GM08714 (cell line): Measurements from ENCODE around the gene ST6GALNAC3.

Experiments used
- H3K4me3 ChIP-seq: fragments of 200-500 bp; sonication (Bioruptor generic); 2 replicates; pipeline ENCODE4 v1.5.1; 2014; ENCODE audit warnings: mild to moderate bottlenecking, low read length, inconsistent platforms
- ZNF274 ChIP-seq: IDR thresholded peaks from 2 replicates; pipeline ENCODE4 v1.6.1; 2012; ENCODE audit warnings: mild to moderate bottlenecking, low read depth, low read length

ST6GALNAC3 gene

DNA sequence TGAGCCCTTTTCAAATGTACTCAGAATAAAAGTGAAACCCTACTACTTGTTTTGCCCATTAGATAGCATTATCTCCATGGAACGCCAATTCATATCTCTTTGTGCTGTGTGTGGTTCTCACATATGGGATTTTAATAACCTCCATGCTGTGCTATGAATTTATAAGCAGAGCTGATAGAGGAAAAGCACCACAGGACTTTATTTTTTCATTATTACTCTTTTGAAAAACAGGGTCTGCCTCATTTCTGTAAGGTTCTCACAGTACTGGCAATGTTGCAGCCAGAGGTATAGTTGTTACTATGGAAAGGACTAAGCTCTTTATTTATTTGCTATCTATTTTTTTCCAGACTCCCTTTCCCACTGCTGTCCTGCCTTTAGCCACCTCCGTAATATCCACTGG lies 313.7 kb downstream of the ST6GALNAC3 start:
- H3K4me3 ChIP-seq, result no peak overlapping the region
- no peak for TF ChIP-seq ZNF274

DNA sequence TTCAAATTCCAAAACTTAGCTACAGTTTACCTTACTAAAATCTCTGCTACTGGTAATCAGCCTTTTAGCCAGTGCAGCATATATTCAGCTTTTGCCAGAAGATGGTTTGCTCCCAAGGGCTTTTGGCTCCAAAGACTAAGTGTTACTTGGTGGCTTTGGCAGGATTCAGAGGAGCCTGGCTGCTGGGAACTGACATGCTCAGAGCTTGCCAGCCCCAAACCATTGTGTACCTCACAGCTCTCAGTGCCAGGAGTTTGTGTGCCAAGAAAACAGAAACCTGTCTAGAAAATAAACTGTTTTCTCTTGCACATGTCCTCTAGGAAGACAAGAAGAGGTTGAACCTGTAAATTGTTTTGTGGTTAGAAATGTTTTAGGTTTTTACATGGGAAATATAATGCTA lies 315.9 kb downstream of the ST6GALNAC3 start:
- TF ChIP-seq ZNF274, result no peak
- no peak overlapping the region for H3K4me3 ChIP-seq

GRCh38 chr1:76395059-76395458 lies 320.5 kb downstream of the ST6GALNAC3 start:
- TF ChIP-seq ZNF274, result no peak
- H3K4me3 ChIP-seq, result no peak overlapping the region

- no peak for TF ChIP-seq ZNF274
- no peak overlapping the region for H3K4me3 ChIP-seq
Observed at GRCh38 chr1:76402128-76402527, 327.6 kb downstream of the ST6GALNAC3 start.

DNA sequence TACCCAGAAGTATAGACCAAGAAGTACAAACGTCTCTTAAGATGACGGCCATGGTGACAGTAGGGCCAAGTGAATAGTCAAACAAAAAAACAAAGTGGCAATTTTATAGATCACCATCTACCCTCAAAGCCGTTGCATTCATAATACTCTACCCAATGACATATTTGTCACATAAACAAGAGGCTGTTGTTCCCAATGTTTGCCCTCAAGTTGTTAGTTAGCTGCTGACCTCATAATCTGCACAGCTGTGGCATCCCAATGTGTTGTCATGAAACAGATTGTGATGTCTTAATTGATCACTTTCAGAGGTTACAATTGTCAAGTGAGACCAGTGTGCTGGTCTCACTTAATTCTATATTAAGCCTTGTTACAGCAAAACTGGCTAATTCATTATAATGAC lies 333.8 kb downstream of the ST6GALNAC3 start:
- no peak for TF ChIP-seq ZNF274
- H3K4me3 ChIP-seq, result no peak overlapping the region

- H3K4me3 ChIP-seq, result no peak overlapping the region
- no peak for TF ChIP-seq ZNF274
Observed at GRCh38 chr1:76410499-76410898, 336.0 kb downstream of the ST6GALNAC3 start.

- no peak for TF ChIP-seq ZNF274
Observed at GRCh38 chr1:76418531-76418930, 344.0 kb downstream of the ST6GALNAC3 start.

DNA sequence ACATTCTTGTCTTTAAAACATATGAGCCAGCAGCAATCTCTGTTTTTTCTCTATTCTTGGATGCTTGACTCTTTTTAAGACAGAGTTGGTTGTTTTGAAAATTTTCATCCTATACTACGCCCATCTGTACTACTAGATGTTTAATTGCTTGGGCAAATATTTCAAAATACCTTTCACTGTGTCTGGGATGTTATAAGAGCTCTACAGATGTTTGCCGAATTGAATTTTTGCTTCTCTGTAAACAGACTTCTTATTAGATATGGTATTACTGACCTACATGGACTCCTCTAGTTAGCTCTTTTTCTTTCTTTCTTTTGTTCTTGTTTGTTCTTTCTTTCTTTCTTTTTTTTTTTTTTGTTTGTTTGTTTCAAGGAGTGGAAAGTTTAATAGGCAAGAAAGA lies 345.1 kb downstream of the ST6GALNAC3 start:
- no peak overlapping the region for H3K4me3 ChIP-seq
- TF ChIP-seq ZNF274, result no peak

More at GRCh38 chr1:76418531-76418930, 344.0 kb downstream of the ST6GALNAC3 start:
- no peak overlapping the region for H3K4me3 ChIP-seq

- H3K4me3 ChIP-seq, result no peak overlapping the region
- TF ChIP-seq ZNF274, result no peak
Observed at GRCh38 chr1:76425201-76426145, 350.9 kb downstream of the ST6GALNAC3 start.

- TF ChIP-seq ZNF274, result no peak
- no peak overlapping the region for H3K4me3 ChIP-seq
Observed at GRCh38 chr1:76426606-76427005, 352.1 kb downstream of the ST6GALNAC3 start.

- TF ChIP-seq ZNF274, result no peak
- H3K4me3 ChIP-seq, result no peak overlapping the region
Observed at GRCh38 chr1:76428028-76428427, 353.5 kb downstream of the ST6GALNAC3 start.

DNA sequence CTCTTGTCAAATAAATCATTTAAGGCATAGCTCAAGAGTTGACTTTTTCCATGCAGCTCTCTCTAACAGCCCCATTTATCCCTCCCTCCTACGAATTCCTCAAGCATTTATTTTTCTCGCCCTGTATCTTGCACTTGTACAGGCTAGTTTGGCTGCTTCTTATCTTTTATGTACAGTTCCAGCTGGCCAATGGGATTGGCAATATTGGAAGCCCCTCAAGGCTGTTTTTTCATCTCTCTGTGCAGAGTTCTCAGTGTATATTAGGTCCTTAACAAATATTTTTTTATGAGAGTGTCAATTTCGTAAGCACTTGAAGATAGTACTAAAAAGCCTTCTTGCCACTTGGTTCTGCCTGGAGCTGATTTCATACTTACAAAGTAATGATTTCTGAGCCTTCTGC lies 356.0 kb downstream of the ST6GALNAC3 start:
- no peak overlapping the region for H3K4me3 ChIP-seq
- TF ChIP-seq ZNF274, result no peak

GRCh38 chr1:76433526-76433925 lies 359.0 kb downstream of the ST6GALNAC3 start:
- TF ChIP-seq ZNF274, result no peak
- H3K4me3 ChIP-seq, result no peak overlapping the region

GRCh38 chr1:76443217-76443616 lies 368.7 kb downstream of the ST6GALNAC3 start:
- H3K4me3 ChIP-seq, result no peak overlapping the region
- TF ChIP-seq ZNF274, result no peak

- TF ChIP-seq ZNF274, result no peak
- H3K4me3 ChIP-seq, result no peak overlapping the region
Observed at GRCh38 chr1:76444773-76445172, 370.2 kb downstream of the ST6GALNAC3 start.

GRCh38 chr1:76450229-76450628 lies 375.7 kb downstream of the ST6GALNAC3 start:
- no peak for TF ChIP-seq ZNF274
- no peak overlapping the region for H3K4me3 ChIP-seq

DNA sequence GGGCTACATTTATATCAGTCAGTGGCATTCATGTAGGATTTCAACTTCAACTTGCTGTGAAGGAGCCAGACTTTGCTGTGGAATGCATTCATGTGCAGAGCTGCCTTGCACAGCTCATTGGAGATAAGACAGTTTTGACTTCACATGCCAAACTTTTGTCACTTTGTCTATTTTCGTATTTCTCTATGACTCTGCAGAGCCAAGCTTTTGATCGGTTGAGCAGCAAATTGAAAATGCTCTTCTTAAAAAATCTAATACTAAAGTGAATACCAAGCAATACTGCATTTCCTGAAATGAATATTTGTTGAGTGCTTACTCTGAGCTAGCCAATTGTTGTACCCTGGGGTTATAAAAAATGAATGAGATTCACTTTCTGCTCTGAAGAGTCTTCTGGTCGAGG lies 388.7 kb downstream of the ST6GALNAC3 start:
- no peak for TF ChIP-seq ZNF274
- no peak overlapping the region for H3K4me3 ChIP-seq
